Hematopoietic multipotent progenitor cell treated with erythropoietin and hydrocortisone succinate and interleukin-3 and kit ligand, for 6 days (in vitro differentiated cells): ENCODE results near the gene CC2D1B.

ENCODE experiments used
- DNase-seq: peaks from one replicate; pipeline ENCODE4 v3.0.0-alpha.2; 2015

Gene CC2D1B

DNA sequence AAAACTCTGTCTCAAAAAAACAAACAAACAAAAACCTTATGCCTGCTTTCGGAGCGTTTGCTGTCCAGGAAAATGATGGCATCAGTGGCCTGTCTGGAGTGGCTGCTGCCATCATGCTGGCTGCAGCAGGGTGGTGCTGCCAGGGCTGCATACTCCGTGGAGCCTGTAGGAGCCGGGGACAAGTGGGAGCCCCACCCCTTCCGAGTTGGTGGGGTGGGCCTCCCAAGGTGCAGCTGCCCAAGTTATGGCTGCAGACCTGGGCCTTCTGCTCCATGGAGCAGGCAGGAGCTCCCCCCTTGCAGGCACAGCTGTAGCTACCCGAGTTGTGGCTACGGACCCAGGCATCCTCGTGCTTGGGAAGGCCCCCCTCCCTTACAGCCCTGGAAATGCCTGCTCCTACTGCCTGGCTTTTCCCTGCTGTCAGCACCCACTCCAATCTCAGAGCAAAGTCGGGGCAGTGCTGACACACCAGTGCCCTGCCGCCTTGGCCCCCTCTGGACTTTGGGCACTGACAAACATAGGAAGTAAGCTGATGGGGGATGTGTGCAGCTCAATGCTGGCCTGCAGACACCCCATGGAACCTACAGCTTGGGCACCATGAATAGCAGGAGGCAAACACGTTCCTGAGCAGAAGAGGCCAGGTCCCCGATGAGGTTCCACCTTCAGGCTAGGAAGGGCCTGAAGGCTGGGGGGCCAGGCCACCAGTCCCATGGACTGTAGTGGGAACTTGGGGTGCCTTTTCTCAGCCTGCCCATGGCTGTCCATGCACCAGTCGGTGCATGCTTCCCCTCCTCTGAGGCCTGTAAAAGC is 60.4 kb downstream of the CC2D1B start:
- DNase-seq = no peak
